Cardiac muscle cell (in vitro differentiated cells and primary cell): ENCODE data around the gene HK1. TPM values are rescaled to one million over a fixed set of nuclear protein-coding genes. Genes with fewer than 3 reads are reported as not detected.

Experiments used
- DNase-seq, 2 donors: peaks; one replicate each; pipeline versions ENCODE4 v3.0.0 to v3.0.0-alpha.2; 2010 to 2017; ENCODE audit warnings: low read depth in 1 of 2, low spot score in 1 of 2
- H3K27ac ChIP-seq: fragments of 200-600 bp; sonication (generic); 2 replicates; pipeline ENCODE4 v1.5.1; 2016
- H3K27me3 ChIP-seq: fragments of 200-600 bp; sonication (generic); 2 replicates; pipeline ENCODE4 v1.6.0; 2016; ENCODE audit warnings: control low read depth
- H3K36me3 ChIP-seq: fragments of 200-600 bp; sonication (generic); 2 replicates; pipeline ENCODE4 v1.5.1; 2016; ENCODE audit warnings: control low read depth
- H3K4me1 ChIP-seq: fragments of 200-600 bp; sonication (generic); 2 replicates; pipeline ENCODE4 v1.8.1; 2017; ENCODE audit warnings: low read depth, mild to moderate bottlenecking, mixed run types
- H3K4me3 ChIP-seq: fragments of 200-600 bp; sonication (generic); 2 replicates; pipeline ENCODE4 v1.5.1; 2016; ENCODE audit warnings: mild to moderate bottlenecking
- H3K9me3 ChIP-seq: fragments of 200-600 bp; sonication (generic); 2 replicates; pipeline ENCODE4 v1.5.1; 2017; ENCODE audit warnings: low read depth, mild to moderate bottlenecking, control low read depth
- CTCF ChIP-seq: IDR thresholded peaks from 2 replicates; pipeline ENCODE4 v1.5.1; 2012; ENCODE audit warnings: low read depth, mild to moderate bottlenecking, low read length
- polyA plus RNA-seq: library from polyadenylated mRNA; unstranded; fragments of >200 nt; fragmentation: Nextera tagmentation; extraction: Ambion mirVana; gene quantifications from 2 replicates; pipeline ENCODE4 v1.2.1, GENCODE V29; 2016
- total RNA-seq: library from RNA; depleted of rRNA; stranded (reverse); fragments of >200 nt; gene quantifications from 2 replicates; pipeline ENCODE4 v1.2.3, GENCODE V29; 2016

The HK1 gene
- total and polyA plus RNA-seq, 2 experiments from 2014 or later = 324 to 347 TPM

- no peak overlapping the region for H3K4me3 ChIP-seq
These were observed 83.0 kb downstream of the HK1 start for GRCh38 chr10:69361303-69361614.

GRCh38 chr10:69362471-69362954 lies 84.2 kb downstream of the HK1 start:
- peak in 1 of 2 donors; percentile 61 for DNase-seq
- peaks cover 25% of the 10 kb centered on the region for H3K4me1 ChIP-seq
- H3K27ac ChIP-seq = peak overlapping the region; percentile 51
- no peaks in the 10 kb centered on the region for H3K9me3 ChIP-seq
- TF ChIP-seq CTCF = no peak
- H3K27me3 ChIP-seq = no peaks in the 10 kb centered on the region
- H3K4me3 ChIP-seq = no peak overlapping the region
- peaks cover 17% of the 10 kb centered on the region for H3K36me3 ChIP-seq

More at GRCh38 chr10:69361303-69361614, 83.0 kb downstream of the HK1 start:
- H3K27me3 ChIP-seq = no peaks in the 10 kb centered on the region
- no peak for TF ChIP-seq CTCF
- DNase-seq = no peak
- no peaks in the 10 kb centered on the region for H3K9me3 ChIP-seq
- peaks cover 25% of the 10 kb centered on the region for H3K4me1 ChIP-seq
- H3K27ac ChIP-seq = no peak overlapping the region
- H3K36me3 ChIP-seq = peaks cover 17% of the 10 kb centered on the region

- H3K4me1 ChIP-seq = peaks cover 24% of the 10 kb centered on the region
- no peak overlapping the region for H3K4me3 ChIP-seq
- no peak for TF ChIP-seq CTCF
- peaks cover 24% of the 10 kb centered on the region for H3K36me3 ChIP-seq
- no peaks in the 10 kb centered on the region for H3K9me3 ChIP-seq
- DNase-seq = no peak
- no peaks in the 10 kb centered on the region for H3K27me3 ChIP-seq
- peak overlapping the region; percentile 51 for H3K27ac ChIP-seq
These were observed 85.4 kb downstream of the HK1 start for GRCh38 chr10:69363666-69364065.

- Histone ChIP-seq H3K9me3 (no peaks in the 10 kb centered on the region), H3K36me3 (peaks cover 27% of the 10 kb centered on the region), H3K4me1 (peaks cover 17% of the 10 kb centered on the region), H3K27me3 (no peaks in the 10 kb centered on the region), H3K4me3 (no peak overlapping the region), H3K27ac (peak overlapping the region; percentile 51)
- TF ChIP-seq CTCF = no peak
- no peak for DNase-seq
These were observed 86.1 kb downstream of the HK1 start for GRCh38 chr10:69364232-69364940.

- Histone ChIP-seq H3K4me3 (no peak overlapping the region), H3K9me3 (no peaks in the 10 kb centered on the region), H3K27me3 (no peaks in the 10 kb centered on the region), H3K4me1 (peaks cover 4% of the 10 kb centered on the region), H3K27ac (no peak overlapping the region), H3K36me3 (peaks cover 49% of the 10 kb centered on the region)
- TF ChIP-seq CTCF = no peak
- DNase-seq = no peak
These were observed 88.4 kb downstream of the HK1 start for GRCh38 chr10:69366738-69367137.
